ENCODE data around the gene OR4Q2. TPM values are rescaled to one million over a fixed set of nuclear protein-coding genes. Genes with fewer than 3 reads are reported as not detected.
"Not testable (repeated sequence)": the region's sequence is repeated elsewhere in the genome, so short reads cannot be mapped to it uniquely, and the experiment has no call there.

OR4Q2 gene
- total RNA-seq (2022) (not detected in 2 replicates), Bru-seq, nascent RNA (percentile 11 among the genes with signal in this experiment), BruChase-seq, experiment 1, labeled RNA remaining after a 2-hour chase (not detected), BruChase-seq, experiment 2, labeled RNA remaining after a 6-hour chase (not detected)
- long read RNA-seq: 0 reads

DNA sequence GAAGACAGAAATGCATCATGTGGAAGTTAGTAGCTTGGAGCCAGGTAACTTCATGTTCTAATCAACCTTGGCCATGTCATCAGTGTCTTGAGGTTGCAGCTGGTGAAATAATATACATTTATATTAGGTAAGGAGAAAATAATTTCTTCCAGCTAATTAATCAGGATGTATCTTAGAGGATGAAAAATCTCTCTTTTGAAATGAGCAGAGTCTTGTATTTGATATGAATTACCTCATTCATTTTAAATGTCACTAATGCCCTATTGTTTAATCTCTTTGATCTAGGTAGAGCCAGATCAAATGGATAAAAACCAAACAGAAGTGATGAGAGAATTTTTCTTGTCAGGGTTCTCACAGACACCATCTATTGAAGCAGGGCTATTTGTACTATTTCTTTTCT, at the start of gene OR4Q2:
TSS of gene OR4Q2 (plus strand) at position 301 of the 400 bp plus-strand sequence.
- TF ChIP-seq, protein P1, sequence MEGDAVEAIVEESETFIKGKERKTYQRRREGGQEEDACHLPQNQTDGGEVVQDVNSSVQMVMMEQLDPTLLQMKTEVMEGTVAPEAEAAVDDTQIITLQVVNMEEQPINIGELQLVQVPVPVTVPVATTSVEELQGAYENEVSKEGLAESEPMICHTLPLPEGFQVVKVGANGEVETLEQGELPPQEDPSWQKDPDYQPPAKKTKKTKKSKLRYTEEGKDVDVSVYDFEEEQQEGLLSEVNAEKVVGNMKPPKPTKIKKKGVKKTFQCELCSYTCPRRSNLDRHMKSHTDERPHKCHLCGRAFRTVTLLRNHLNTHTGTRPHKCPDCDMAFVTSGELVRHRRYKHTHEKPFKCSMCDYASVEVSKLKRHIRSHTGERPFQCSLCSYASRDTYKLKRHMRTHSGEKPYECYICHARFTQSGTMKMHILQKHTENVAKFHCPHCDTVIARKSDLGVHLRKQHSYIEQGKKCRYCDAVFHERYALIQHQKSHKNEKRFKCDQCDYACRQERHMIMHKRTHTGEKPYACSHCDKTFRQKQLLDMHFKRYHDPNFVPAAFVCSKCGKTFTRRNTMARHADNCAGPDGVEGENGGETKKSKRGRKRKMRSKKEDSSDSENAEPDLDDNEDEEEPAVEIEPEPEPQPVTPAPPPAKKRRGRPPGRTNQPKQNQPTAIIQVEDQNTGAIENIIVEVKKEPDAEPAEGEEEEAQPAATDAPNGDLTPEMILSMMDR (IDR thresholded peaks at IDR 0.05; ENCODE audit: insufficient read depth in 1 of 2, low read depth in 1 of 2, low read length in 1 of 2, severe bottlenecking in 1 of 2, unreplicated experiment in 1 of 2): no peak
- ChIA-PET POLR2A (no interaction called here), CTCF (no interaction called here)
- Histone ChIP-seq H3K27me3 (replicated peaks; ENCODE audit: control insufficient read depth, insufficient read depth, low read length) (no peaks in the 10 kb centered on the region), H3K4me1 (no peaks in the 10 kb centered on the region), H3K9me3 (no peaks in the 10 kb centered on the region), H3K4me3 (ENCODE audit: low read depth, low read length) (no peak within 1 kb of the TSS), H3K36me3 (ENCODE audit: control insufficient read depth, insufficient read depth, low read length) (no peaks in the 10 kb centered on the region)
- Mint-ChIP-seq H3K27ac (ENCODE audit: unreplicated experiment) (no peak within 1 kb of the TSS), H3K36me3 (ENCODE audit: insufficient read depth, unreplicated experiment) (no peaks in the 10 kb centered on the region), H3K27me3 (ENCODE audit: insufficient read depth, unreplicated experiment) (peaks cover 3% of the 10 kb centered on the region), H3K9me3 (ENCODE audit: unreplicated experiment) (no peaks in the 10 kb centered on the region), H3K4me3 (ENCODE audit: unreplicated experiment) (no peak within 1 kb of the TSS), H3K4me1 (ENCODE audit: low read depth, unreplicated experiment) (no peaks in the 10 kb centered on the region)
- intact Hi-C loops (cut with micrococcal nuclease; ENCODE audit: unreplicated experiment): no loop called here
- BruUV-seq (replicated peaks): no TSS peak
- no peak for DNase-seq

DNA sequence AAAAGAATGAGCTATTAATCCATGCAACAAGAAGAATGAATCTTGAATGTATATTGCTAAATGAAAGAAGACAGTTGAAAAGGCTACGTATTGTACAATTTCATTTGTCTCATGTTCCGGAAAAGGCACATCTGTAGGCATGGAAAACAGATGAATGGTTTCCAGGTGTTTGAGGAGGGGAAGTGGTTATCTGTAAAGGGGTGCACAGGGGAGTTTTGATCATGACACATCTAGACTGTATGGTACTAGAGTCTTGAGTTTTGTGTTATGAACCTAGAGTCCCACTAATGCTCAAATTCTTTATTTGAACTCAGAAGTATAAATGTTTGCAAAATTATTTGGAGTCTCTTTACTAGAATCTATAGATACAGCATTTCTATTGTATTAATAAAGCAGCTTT, 32.2 kb upstream of the OR4Q2 start:
- DNase-seq; H3K4me1 Mint-ChIP-seq (ENCODE audit: low read depth, unreplicated experiment); H3K36me3 Mint-ChIP-seq (ENCODE audit: insufficient read depth, unreplicated experiment); BruUV-seq (replicated peaks); intact Hi-C loops (cut with micrococcal nuclease; ENCODE audit: unreplicated experiment); CTCF ChIA-PET; H3K27ac Mint-ChIP-seq (ENCODE audit: unreplicated experiment); H3K27me3 ChIP-seq (replicated peaks; ENCODE audit: control insufficient read depth, insufficient read depth, low read length); H3K4me3 Mint-ChIP-seq (ENCODE audit: unreplicated experiment); H3K9me3 ChIP-seq; H3K36me3 ChIP-seq (ENCODE audit: control insufficient read depth, insufficient read depth, low read length); H3K9me3 Mint-ChIP-seq (ENCODE audit: unreplicated experiment); POLR2A ChIA-PET; H3K27me3 Mint-ChIP-seq (ENCODE audit: insufficient read depth, unreplicated experiment); H3K4me3 ChIP-seq (ENCODE audit: low read depth, low read length); H3K4me1 ChIP-seq: not testable (repeated sequence)

DNA sequence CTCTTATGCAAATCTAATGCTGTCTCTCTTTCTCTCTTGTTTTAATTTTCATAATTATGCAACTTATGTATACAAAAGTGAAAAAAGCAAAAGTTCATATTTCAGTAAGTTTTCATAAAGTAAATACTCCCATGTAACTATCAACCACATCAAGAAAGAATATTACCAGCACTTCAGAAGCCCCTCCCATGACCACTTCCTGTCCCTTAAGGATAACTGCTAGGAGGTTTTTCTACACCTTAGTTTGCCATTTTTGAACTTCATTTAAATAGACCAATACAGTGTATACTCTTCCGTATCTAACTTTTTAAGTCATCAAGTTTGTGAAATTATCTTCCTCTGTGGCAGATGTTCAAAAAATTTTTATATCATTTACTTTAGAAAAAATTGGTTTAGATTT, 27.1 kb upstream of the OR4Q2 start:
- no TSS peak for BruUV-seq (replicated peaks)
- no peaks in the 10 kb centered on the region for H3K27me3 ChIP-seq (replicated peaks; ENCODE audit: control insufficient read depth, insufficient read depth, low read length)
- Mint-ChIP-seq H3K4me1 (ENCODE audit: low read depth, unreplicated experiment) (no peaks in the 10 kb centered on the region), H3K27me3 (ENCODE audit: insufficient read depth, unreplicated experiment) (no peaks in the 10 kb centered on the region), H3K27ac (ENCODE audit: unreplicated experiment) (no peak overlapping the region), H3K4me3 (ENCODE audit: unreplicated experiment) (no peak overlapping the region), H3K36me3 (ENCODE audit: insufficient read depth, unreplicated experiment) (no peaks in the 10 kb centered on the region), H3K9me3 (ENCODE audit: unreplicated experiment) (no peaks in the 10 kb centered on the region)
- ChIA-PET POLR2A (no interaction called here), CTCF (no interaction called here)
- intact Hi-C loops (cut with micrococcal nuclease; ENCODE audit: unreplicated experiment): no loop called here
- DNase-seq: no peak
- no peaks in the 10 kb centered on the region for H3K36me3 ChIP-seq (ENCODE audit: control insufficient read depth, insufficient read depth, low read length)
- no peak overlapping the region for H3K4me3 ChIP-seq (ENCODE audit: low read depth, low read length)
- TF ChIP-seq, protein P1 (IDR thresholded peaks at IDR 0.05; ENCODE audit: insufficient read depth in 1 of 2, low read depth in 1 of 2, low read length in 1 of 2, severe bottlenecking in 1 of 2, unreplicated experiment in 1 of 2): no peak
- H3K9me3 ChIP-seq: no peaks in the 10 kb centered on the region
- H3K4me1 ChIP-seq: no peaks in the 10 kb centered on the region

DNA sequence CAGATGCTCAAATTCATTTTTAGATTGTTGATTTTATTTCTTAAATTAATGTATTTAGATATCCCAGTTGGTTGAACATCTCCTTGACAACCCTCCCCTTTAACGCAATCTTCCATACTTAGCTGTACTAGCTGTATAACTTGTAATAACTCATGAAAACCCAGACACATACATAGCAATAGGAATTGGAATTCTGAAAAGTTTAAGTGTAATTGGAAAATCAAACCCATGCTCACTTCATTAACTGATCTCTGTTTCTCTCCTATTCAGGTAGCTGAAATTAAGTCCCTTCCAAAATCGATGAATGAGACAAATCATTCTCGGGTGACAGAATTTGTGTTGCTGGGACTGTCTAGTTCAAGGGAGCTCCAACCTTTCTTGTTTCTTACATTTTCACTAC, 26.7 kb upstream of the OR4Q2 start, which contains the start of gene OR4K15:
TSS of gene OR4K15 (plus strand) at position 301 of the 400 bp plus-strand sequence. CDS start at position 301, 0 bp downstream.
- Mint-ChIP-seq H3K27me3 (ENCODE audit: insufficient read depth, unreplicated experiment) (no peaks in the 10 kb centered on the region), H3K4me1 (ENCODE audit: low read depth, unreplicated experiment) (no peaks in the 10 kb centered on the region), H3K36me3 (ENCODE audit: insufficient read depth, unreplicated experiment) (no peaks in the 10 kb centered on the region), H3K4me3 (ENCODE audit: unreplicated experiment) (no peak within 1 kb of the TSS), H3K27ac (ENCODE audit: unreplicated experiment) (no peak within 1 kb of the TSS), H3K9me3 (ENCODE audit: unreplicated experiment) (no peaks in the 10 kb centered on the region)
- ChIA-PET POLR2A (no interaction called here), CTCF (no interaction called here)
- H3K9me3 ChIP-seq: no peaks in the 10 kb centered on the region
- intact Hi-C loops (cut with micrococcal nuclease; ENCODE audit: unreplicated experiment): no loop called here
- no peak within 1 kb of the TSS for H3K4me3 ChIP-seq (ENCODE audit: low read depth, low read length)
- no peaks in the 10 kb centered on the region for H3K36me3 ChIP-seq (ENCODE audit: control insufficient read depth, insufficient read depth, low read length)
- H3K4me1 ChIP-seq: no peaks in the 10 kb centered on the region
- TF ChIP-seq, protein P1 (IDR thresholded peaks at IDR 0.05; ENCODE audit: insufficient read depth in 1 of 2, low read depth in 1 of 2, low read length in 1 of 2, severe bottlenecking in 1 of 2, unreplicated experiment in 1 of 2): no peak
- no peaks in the 10 kb centered on the region for H3K27me3 ChIP-seq (replicated peaks; ENCODE audit: control insufficient read depth, insufficient read depth, low read length)
- no peak for DNase-seq
- no TSS peak for BruUV-seq (replicated peaks)
